HUES48 (cell line): ENCODE measurements around the gene SMYD2.
A peak's percentile ranks its signal among the peaks of the same experiment; 100 is the strongest.

Experiments
- H3K27ac ChIP-seq: one replicate; pipeline ENCODE4 v1.7.0; 2013; ENCODE audit warnings: low read depth, low read length, inconsistent platforms
- H3K27me3 ChIP-seq: 2 replicates; pipeline ENCODE4 v1.6.1; 2013; ENCODE audit warnings: mild to moderate bottlenecking, low read length; ENCODE audit not compliant: control insufficient read depth, insufficient read depth
- H3K36me3 ChIP-seq: 2 replicates; pipeline ENCODE4 v1.6.1; 2013; ENCODE audit warnings: low read length; ENCODE audit not compliant: control insufficient read depth, insufficient read depth
- H3K4me1 ChIP-seq: 2 replicates; pipeline ENCODE4 v1.6.1; 2013; ENCODE audit warnings: mild to moderate bottlenecking, low read length; ENCODE audit not compliant: control insufficient read depth, insufficient read depth
- H3K4me3 ChIP-seq: 2 replicates; pipeline ENCODE4 v1.5.1; 2013; ENCODE audit warnings: mild to moderate bottlenecking, low read depth, low read length
- H3K9ac ChIP-seq: 2 replicates; pipeline ENCODE4 v1.6.1; 2013; ENCODE audit warnings: mild to moderate bottlenecking, low read depth, low read length, moderate library complexity
- H3K9me3 ChIP-seq: 2 replicates; pipeline ENCODE4 v1.6.1; 2013; ENCODE audit warnings: low read length; ENCODE audit not compliant: control insufficient read depth, insufficient read depth

SMYD2 gene

DNA sequence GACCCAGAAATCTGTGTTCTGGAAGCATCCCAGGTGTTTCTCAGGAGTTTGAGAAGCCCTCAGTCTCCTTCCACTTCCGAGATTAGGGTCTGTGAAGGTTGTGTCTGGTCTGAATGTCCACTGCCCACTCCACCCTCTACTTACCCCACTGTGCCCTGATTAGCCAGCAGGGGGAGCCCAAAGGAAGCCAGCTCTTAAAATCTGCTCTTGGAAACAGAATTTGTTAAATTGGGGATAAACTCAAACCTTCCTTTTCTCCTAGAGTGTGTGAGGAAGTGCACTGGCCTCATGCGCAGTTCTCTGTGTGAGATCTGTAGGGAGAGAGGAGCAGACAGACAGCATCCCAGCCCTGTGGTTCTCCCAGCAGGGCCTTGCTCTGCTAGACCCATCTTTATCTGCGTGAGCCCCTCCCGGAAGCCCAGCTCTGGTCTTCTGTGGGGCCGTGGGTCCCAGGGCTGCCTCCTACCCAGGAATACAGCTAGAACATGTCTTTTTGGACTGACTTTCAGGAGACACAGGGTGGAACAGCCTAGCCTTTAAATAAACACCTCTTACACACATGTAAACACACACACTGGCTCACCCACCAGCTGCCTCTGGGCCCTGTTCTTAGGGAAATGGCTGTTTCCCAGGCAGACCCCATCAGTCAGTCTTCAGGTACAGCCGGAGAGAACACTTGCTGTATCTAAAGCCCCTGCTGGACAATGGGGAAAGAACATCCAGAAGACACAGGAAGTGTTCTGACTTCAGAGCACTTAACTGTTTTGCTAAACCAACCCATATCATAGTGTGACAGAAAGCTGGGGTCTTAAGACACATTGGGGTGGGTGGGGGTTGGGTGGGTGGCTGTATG lies 52.2 kb downstream of the SMYD2 start:
- H3K36me3 ChIP-seq = no peaks in the 10 kb centered on the region
- H3K4me3 ChIP-seq = no peak overlapping the region
- H3K4me1 ChIP-seq = peaks cover 22% of the 10 kb centered on the region
- H3K27me3 ChIP-seq = no peaks in the 10 kb centered on the region
- no peak overlapping the region for H3K9ac ChIP-seq
- H3K9me3 ChIP-seq = no peaks in the 10 kb centered on the region
- peak overlapping the region; percentile 38 for H3K27ac ChIP-seq

DNA sequence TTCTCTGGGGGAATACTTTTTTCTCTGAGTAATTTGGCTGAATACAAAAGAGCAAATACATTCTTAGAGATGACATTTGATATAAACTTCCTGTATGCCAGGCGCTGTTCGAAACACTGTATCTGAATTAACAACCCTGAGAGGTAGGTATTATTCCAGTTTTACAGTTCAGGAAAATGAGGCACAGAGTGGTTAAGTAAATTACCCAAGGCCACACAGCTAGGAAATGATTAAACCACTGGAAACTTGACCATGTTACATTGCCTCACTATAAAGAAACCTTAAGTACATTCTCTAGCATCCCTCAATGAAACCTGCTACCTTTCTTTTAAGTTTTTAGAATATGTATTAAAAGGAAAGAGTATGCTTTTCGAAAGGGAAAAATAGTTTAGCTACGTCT lies 54.6 kb downstream of the SMYD2 start:
- H3K36me3 ChIP-seq = no peaks in the 10 kb centered on the region
- H3K9ac ChIP-seq = no peak overlapping the region
- H3K27me3 ChIP-seq = no peaks in the 10 kb centered on the region
- H3K4me1 ChIP-seq = peaks cover 22% of the 10 kb centered on the region
- no peak overlapping the region for H3K4me3 ChIP-seq
- no peaks in the 10 kb centered on the region for H3K9me3 ChIP-seq
- H3K27ac ChIP-seq = no peak overlapping the region

DNA sequence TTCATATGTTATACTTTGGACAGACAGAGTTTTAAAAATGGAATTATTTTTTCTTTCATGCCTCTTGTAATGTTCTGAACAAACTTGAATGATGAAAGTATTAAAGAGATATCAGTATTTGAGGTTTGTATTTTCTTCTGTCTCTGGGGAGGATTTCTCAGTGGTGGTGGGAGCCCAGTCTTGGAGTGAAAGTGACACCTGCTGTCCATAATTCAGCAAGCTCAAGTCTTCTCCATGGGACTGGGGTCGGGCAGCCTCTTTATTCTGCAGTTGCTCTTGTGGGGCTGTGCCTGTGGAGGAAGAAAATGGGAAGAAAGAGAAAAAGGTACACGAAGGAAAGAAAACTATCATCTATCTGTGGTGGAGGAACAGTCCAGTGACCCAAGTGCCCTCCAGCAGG lies 56.1 kb downstream of the SMYD2 start:
- no peaks in the 10 kb centered on the region for H3K9me3 ChIP-seq
- H3K36me3 ChIP-seq = no peaks in the 10 kb centered on the region
- H3K4me3 ChIP-seq = no peak overlapping the region
- H3K27me3 ChIP-seq = no peaks in the 10 kb centered on the region
- peaks cover 22% of the 10 kb centered on the region for H3K4me1 ChIP-seq
- H3K27ac ChIP-seq = peak overlapping the region; percentile 26
- H3K9ac ChIP-seq = no peak overlapping the region

DNA sequence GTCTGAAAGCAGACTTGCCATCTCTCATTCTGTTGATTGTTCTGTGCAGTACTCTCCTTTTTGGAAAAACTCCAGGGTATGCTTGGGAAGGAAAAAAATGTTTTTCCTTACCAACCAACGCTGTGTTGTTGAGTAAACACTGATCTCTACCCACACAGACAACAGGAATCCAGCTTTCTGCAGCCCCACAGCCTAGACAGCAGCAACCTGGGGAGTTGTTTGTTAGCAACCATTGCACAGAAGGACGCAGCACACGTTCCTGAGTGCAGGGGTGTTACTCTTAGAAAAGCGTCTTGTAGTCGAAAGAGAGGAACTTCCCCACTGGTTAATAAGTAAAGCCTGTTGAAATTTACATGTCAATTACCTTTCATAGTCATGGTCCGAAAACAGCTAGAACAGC lies 56.6 kb downstream of the SMYD2 start:
- Histone ChIP-seq H3K27ac (peak overlapping the region; percentile 26), H3K4me1 (peaks cover 22% of the 10 kb centered on the region), H3K36me3 (no peaks in the 10 kb centered on the region), H3K4me3 (no peak overlapping the region), H3K27me3 (no peaks in the 10 kb centered on the region), H3K9me3 (no peaks in the 10 kb centered on the region), H3K9ac (no peak overlapping the region)

- H3K4me1 ChIP-seq = peaks cover 17% of the 10 kb centered on the region
- no peak overlapping the region for H3K9ac ChIP-seq
- no peaks in the 10 kb centered on the region for H3K9me3 ChIP-seq
- no peak overlapping the region for H3K4me3 ChIP-seq
- peak overlapping the region; percentile 34 for H3K27ac ChIP-seq
- H3K36me3 ChIP-seq = no peaks in the 10 kb centered on the region
- no peaks in the 10 kb centered on the region for H3K27me3 ChIP-seq
Observed at GRCh38 chr1:214338212-214338611, 57.3 kb downstream of the SMYD2 start.

GRCh38 chr1:214341459-214341858 lies 60.5 kb downstream of the SMYD2 start:
- no peak overlapping the region for H3K9ac ChIP-seq
- H3K4me3 ChIP-seq = no peak overlapping the region
- H3K27me3 ChIP-seq = no peaks in the 10 kb centered on the region
- H3K27ac ChIP-seq = no peak overlapping the region
- peaks cover 9% of the 10 kb centered on the region; the same call in 1 of the 2 replicates for H3K36me3 ChIP-seq
- no peaks in the 10 kb centered on the region for H3K9me3 ChIP-seq
- peaks cover 12% of the 10 kb centered on the region; the same call in 1 of the 2 replicates for H3K4me1 ChIP-seq

DNA sequence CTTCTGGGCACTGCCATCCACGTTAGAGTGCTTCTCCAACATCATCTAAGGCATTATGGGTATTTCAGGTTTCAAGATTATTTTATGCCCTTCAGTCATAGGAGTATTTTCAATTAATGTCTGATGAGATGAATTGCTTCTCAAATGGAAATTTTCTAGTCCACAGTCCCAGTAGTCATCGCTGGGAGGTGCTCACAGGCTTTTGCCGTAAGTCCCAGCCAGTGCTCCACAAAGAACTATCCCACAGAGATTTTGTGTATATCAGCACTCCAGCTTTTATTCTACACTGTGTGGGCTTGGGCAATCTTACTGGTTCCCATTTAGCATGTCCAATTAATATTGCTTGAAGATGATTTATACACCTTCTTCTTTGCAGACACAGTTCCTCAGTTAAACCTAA lies 61.0 kb downstream of the SMYD2 start:
- H3K4me1 ChIP-seq = peaks cover 12% of the 10 kb centered on the region; the same call in 1 of the 2 replicates
- no peaks in the 10 kb centered on the region for H3K27me3 ChIP-seq
- no peak overlapping the region for H3K4me3 ChIP-seq
- H3K9ac ChIP-seq = no peak overlapping the region
- peaks cover 9% of the 10 kb centered on the region; the same call in 1 of the 2 replicates for H3K36me3 ChIP-seq
- no peak overlapping the region for H3K27ac ChIP-seq
- no peaks in the 10 kb centered on the region for H3K9me3 ChIP-seq

DNA sequence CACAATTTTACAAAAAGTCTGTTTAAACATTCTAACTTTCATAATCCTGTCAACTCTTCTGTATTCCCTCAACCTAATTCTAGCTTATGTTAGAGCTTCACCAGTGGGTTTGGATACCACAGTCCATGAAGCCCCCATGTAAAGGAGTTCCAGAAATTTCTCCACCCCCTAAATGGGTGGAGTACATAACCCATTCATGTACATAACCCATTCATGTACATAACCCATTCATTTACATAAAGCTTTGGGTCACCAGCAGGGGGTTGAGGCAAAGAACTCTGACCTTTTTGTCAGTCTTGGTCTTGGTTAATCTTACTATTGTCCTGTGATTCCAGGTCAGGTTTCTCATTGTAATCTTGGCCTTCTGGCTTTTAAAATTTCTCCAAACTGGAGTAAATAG lies 61.6 kb downstream of the SMYD2 start:
- Histone ChIP-seq H3K27me3 (no peaks in the 10 kb centered on the region), H3K27ac (no peak overlapping the region), H3K4me3 (no peak overlapping the region), H3K4me1 (peaks cover 7% of the 10 kb centered on the region; the same call in 1 of the 2 replicates), H3K9ac (no peak overlapping the region), H3K9me3 (no peaks in the 10 kb centered on the region), H3K36me3 (peaks cover 15% of the 10 kb centered on the region)

DNA sequence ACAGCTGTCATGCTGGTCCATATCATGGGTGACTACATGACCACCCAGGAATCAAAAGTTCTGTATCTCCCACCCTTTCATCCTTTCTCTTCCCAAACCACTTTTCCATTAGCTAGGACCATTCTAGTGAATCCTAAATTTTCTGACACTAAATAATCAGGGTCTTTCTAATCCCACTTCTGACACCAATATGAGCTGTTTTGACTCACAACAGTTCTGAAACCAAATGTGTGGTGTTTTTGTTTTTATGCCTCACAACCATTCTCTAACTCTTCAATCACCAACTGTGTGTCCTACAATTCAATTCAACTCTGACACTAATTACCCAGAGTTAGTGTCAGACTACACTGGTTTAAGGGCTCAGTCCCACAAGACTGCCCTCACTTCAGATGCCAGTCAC lies 63.9 kb downstream of the SMYD2 start:
- H3K9me3 ChIP-seq = no peaks in the 10 kb centered on the region

GRCh38 chr1:214349008-214349407 lies 68.0 kb downstream of the SMYD2 start:
- peaks cover 12% of the 10 kb centered on the region for H3K4me1 ChIP-seq
- no peak overlapping the region for H3K4me3 ChIP-seq
- H3K36me3 ChIP-seq = peaks cover 33% of the 10 kb centered on the region
- H3K27ac ChIP-seq = no peak overlapping the region
- H3K9ac ChIP-seq = no peak overlapping the region
- no peaks in the 10 kb centered on the region for H3K9me3 ChIP-seq
- H3K27me3 ChIP-seq = no peaks in the 10 kb centered on the region

More for the DNA sequence above, 63.9 kb downstream of the SMYD2 start:
- H3K27me3 ChIP-seq = no peaks in the 10 kb centered on the region
- no peak overlapping the region for H3K27ac ChIP-seq
- H3K4me1 ChIP-seq = peaks cover 9% of the 10 kb centered on the region
- peaks cover 23% of the 10 kb centered on the region for H3K36me3 ChIP-seq
- no peak overlapping the region for H3K9ac ChIP-seq
- no peak overlapping the region for H3K4me3 ChIP-seq

- H3K36me3 ChIP-seq = peaks cover 32% of the 10 kb centered on the region
- no peak overlapping the region for H3K4me3 ChIP-seq
- H3K27ac ChIP-seq = peak overlapping the region; percentile 11
- H3K9me3 ChIP-seq = no peaks in the 10 kb centered on the region
- H3K4me1 ChIP-seq = peaks cover 19% of the 10 kb centered on the region
- no peaks in the 10 kb centered on the region for H3K27me3 ChIP-seq
- no peak overlapping the region for H3K9ac ChIP-seq
Observed at GRCh38 chr1:214349781-214350180, 68.8 kb downstream of the SMYD2 start.
